HAP-1 (cell line): ENCODE results near the gene SETSIP.
A peak's percentile ranks its signal among the peaks of the same experiment; 100 is the strongest.
"Not testable (repeated sequence)": the region's sequence is repeated elsewhere in the genome, so short reads cannot be mapped to it uniquely, and the experiment has no call there.

Experiments
- DNase-seq, 2 experiments: peaks; one replicate each; pipeline ENCODE4 v3.0.0-alpha.2; 2016 to 2020; ENCODE audit warnings: low spot score in 2 of 2
- H3K27me3 ChIP-seq: fragments of 250-450 bp; sonication (Bioruptor Pico); 2 replicates; pipeline ENCODE4 v1.5.1; 2020; ENCODE audit warnings: low read depth, mild to moderate bottlenecking, moderate library complexity
- H3K36me3 ChIP-seq: fragments of 250-450 bp; sonication (Bioruptor Pico); replicated peaks from 2 replicates; pipeline ENCODE4 v1.5.1; 2020; ENCODE audit warnings: mild to moderate bottlenecking
- H3K4me1 ChIP-seq: fragments of 250-450 bp; sonication (Bioruptor Pico); 2 replicates; pipeline ENCODE4 v1.5.1; 2020; ENCODE audit warnings: mild to moderate bottlenecking
- H3K4me3 ChIP-seq: fragments of 250-450 bp; sonication (Bioruptor Pico); 2 replicates; pipeline ENCODE4 v1.5.1; 2020; ENCODE audit warnings: mild to moderate bottlenecking, moderate library complexity
- H3K9me3 ChIP-seq: fragments of 250-450 bp; sonication (Bioruptor Pico); 2 replicates; pipeline ENCODE4 v1.5.1; 2020; ENCODE audit warnings: mild to moderate bottlenecking, moderate library complexity
- in situ Hi-C: fragments of 300-500 bp; cut with MboI; formaldehyde crosslinking; loops from 3 replicates; pipeline ENCODE4 v1.14.3; 2020; ENCODE audit warnings: low sequenced_read_pairs, inconsistent platforms, mixed read lengths

Gene SETSIP

DNA sequence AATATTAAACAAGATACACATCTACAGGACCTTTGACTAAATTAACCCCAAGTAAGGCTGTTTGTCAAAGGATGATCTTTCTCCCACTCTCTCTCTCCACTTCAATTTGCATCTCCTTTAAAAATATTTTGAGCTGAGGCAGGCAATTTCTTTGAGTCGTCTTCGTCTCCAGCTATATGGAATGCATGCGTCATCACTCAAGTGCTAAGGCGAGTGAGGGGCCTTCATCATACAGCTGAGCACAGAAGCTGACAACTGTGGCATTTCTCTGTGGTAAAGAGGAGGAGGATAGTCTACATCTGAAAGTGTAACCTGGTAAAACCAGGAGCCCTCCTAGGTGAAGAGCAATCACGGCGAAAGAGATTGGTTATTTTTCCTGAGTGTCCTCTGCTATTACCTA lies 37.8 kb downstream of the SETSIP start:
- Histone ChIP-seq H3K36me3 (no peaks in the 10 kb centered on the region), H3K9me3 (no peaks in the 10 kb centered on the region), H3K4me1 (no peaks in the 10 kb centered on the region), H3K4me3 (no peak overlapping the region), H3K27me3 (0 out of 2 replicates have a peak, but pooled peaks cover 2% of the 10 kb centered on the region)
- in situ Hi-C loops, result no loop called here
- no peak for DNase-seq

DNA sequence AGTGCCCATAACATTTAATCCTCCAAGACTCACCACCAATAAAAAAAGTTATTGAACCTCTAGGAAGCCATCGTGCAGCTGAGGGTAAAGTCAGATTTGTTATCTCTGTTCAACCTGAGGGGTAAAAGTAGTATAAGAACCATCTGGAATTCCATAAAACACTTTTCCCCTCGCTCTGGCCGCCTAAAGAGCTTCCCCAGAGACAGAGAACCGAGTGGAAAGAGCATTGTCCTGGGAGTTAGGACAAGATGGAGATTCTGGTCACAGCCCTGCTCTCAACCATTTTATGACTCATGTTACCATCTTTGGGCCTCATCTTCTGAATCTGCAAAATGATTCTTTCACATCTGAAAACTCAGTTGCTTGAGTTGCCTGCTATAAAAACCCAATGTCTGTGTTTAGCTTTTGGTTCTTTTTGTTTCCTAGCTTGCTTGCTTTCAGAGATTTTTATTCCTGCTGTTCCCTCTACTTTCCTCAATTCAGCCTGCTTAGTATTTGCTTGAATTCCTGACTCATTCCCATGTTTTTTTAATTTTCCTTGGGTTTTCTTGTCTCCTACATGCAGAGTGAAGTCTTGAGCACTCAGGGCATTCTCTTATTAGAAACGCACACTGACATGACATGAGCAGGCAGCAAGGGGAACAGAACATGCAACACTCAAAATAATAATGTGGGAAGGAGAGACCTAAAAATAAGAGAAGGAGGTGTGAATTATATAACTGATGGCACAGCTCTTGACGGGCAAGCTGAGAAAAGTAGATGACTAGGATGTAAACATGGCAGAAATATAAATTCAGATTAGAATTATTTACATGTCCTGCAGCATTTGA lies 43.7 kb downstream of the SETSIP start:
- no peak for DNase-seq
- Histone ChIP-seq H3K4me3 (no peak overlapping the region), H3K4me1 (peaks cover 4% of the 10 kb centered on the region), H3K9me3 (no peaks in the 10 kb centered on the region), H3K27me3 (no peaks in the 10 kb centered on the region), H3K36me3 (no peaks in the 10 kb centered on the region)
- in situ Hi-C loops, result no loop called here

DNA sequence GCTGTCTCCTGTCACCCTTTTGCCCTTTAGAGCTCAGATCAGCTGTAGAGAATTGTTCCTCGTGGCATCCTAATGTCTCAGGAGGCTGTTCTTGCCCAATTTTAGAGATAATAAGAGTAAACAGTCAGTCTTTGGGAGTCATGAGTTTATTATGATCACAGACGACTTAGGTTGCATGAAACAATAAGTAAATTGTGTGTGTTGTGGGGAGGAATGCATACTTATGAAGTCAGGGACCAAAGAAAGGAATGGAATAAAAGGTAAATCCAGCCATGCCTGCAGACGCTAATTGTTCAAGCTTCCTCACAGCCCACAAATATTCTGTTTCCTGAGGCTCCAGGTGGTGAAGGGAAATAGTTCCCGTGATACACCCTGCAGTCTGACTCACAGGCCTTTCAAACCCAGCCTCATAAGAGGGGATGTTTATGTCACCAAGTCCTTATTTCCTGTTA lies 44.5 kb downstream of the SETSIP start:
- DNase-seq, result peak in 1 of 2 experiments; percentile 11
- no peaks in the 10 kb centered on the region for H3K27me3 ChIP-seq
- peaks cover 4% of the 10 kb centered on the region for H3K4me1 ChIP-seq
- in situ Hi-C loops, result no loop called here
- no peaks in the 10 kb centered on the region for H3K36me3 ChIP-seq
- peak overlapping the region; percentile 42 for H3K4me3 ChIP-seq
- H3K9me3 ChIP-seq, result no peaks in the 10 kb centered on the region

DNA sequence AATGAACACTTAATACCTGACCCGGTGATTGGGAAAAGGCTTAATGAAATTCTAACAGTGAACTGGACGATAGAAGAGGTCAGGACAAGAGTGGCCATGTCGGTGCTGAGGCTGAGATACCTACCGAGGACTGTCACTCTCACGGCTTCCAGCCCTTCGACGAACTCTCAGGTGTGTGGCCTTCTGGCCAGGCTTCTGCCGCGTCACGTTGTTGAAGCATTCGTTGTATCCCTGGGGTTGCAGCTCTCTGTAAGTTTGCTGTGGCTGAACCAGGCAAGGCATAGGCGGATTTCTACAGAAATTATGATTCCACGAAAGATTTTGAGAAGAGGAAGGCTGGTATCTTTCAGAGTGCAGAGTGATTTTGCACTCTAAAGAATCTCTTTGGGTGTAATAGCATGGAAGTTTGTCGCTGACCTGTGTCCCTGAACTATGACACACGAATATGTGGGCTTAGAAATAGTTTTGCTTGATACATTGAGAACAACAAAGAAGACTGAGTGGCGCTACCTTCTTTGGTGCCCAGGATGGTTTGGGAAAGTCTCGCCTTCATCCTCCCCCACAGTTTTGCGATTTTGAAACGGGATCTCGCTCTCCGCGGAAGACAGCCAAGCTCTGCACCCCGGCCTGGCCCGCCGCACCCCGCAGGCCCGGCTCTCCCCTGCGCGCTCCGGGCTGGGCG lies 45.8 kb downstream of the SETSIP start:
- no peaks in the 10 kb centered on the region for H3K27me3 ChIP-seq
- H3K36me3 ChIP-seq, result no peaks in the 10 kb centered on the region
- peaks cover 4% of the 10 kb centered on the region for H3K4me1 ChIP-seq
- DNase-seq, result no peak
- peak overlapping the region; percentile 42 for H3K4me3 ChIP-seq
- H3K9me3 ChIP-seq, result no peaks in the 10 kb centered on the region
- in situ Hi-C loops, result no loop called here

DNA sequence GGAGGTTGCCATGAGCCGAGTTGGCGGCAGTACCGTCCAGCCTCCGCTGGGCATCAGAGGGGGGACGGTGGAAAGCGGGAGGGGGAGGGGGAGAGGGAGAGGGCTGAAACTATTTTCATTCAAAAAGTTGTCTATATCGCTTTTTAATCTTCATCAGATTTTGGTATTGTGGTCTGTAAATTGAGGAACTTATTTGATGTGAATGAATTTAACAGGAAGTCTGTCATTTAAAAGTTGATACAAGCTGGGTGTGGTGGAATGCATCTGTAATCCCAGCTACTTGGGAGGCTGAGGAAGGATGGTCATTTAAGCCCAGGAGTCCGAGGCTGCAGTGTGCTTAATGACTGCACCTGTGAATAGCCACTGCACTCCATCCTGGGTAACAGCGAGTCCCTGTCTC lies 48.4 kb downstream of the SETSIP start:
- Histone ChIP-seq H3K27me3 (no peaks in the 10 kb centered on the region), H3K9me3 (no peaks in the 10 kb centered on the region), H3K4me3 (no peak overlapping the region), H3K36me3 (no peaks in the 10 kb centered on the region), H3K4me1 (peaks cover 4% of the 10 kb centered on the region)
- in situ Hi-C loops, result no loop called here
- no peak for DNase-seq

DNA sequence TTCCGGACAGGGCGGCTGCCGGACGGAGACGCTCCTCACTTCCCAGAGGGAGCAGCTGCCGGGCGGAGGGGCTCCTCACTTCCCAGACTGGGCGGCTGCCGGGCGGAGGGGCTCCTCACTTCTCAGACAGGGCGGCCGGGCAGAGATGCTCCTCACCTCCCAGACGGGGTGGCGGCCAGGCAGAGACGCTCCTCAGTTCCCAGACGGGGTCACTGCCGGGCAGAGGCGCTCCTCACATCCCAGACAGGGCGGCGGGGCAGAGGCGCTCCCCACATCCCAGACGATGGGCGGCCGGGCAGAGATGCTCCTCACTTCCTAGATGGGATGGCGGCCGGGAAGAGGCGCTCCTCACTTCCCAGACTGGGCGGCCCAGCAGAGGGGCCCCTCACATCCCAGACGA lies 49.2 kb downstream of the SETSIP start:
- H3K27me3 ChIP-seq, H3K4me3 ChIP-seq, H3K36me3 ChIP-seq, DNase-seq, in situ Hi-C loops, H3K9me3 ChIP-seq, H3K4me1 ChIP-seq: not testable (repeated sequence)
